IPS DF 19.7 (cell line): ENCODE results near the gene KLHL26.

Source experiments
- DNase-seq: peaks from one replicate; pipeline ENCODE4 v3.0.0-alpha.2; 2013; ENCODE audit warnings: low read depth, low spot score

KLHL26 gene

GRCh38 chr19:18685597-18686190, 48.9 kb downstream of the KLHL26 start:
- no peak for DNase-seq

GRCh38 chr19:18687740-18688465, 51.1 kb downstream of the KLHL26 start:
- DNase-seq, result no peak

- DNase-seq, result no peak
Observed at GRCh38 chr19:18696023-18696422, 59.2 kb downstream of the KLHL26 start.

GRCh38 chr19:18697680-18698079, 60.9 kb downstream of the KLHL26 start:
- DNase-seq, result no peak

- no peak for DNase-seq
Observed at GRCh38 chr19:18698321-18699167, 61.7 kb downstream of the KLHL26 start.

- no peak for DNase-seq
Observed at GRCh38 chr19:18699403-18700054, 62.7 kb downstream of the KLHL26 start.

GRCh38 chr19:18700501-18701249, 63.8 kb downstream of the KLHL26 start:
- DNase-seq, result no peak

GRCh38 chr19:18701250-18701608, 64.4 kb downstream of the KLHL26 start:
- no peak for DNase-seq

- DNase-seq, result no peak
Observed at GRCh38 chr19:18704054-18704453, 67.2 kb downstream of the KLHL26 start.

- no peak for DNase-seq
Observed at GRCh38 chr19:18704971-18705370, 68.1 kb downstream of the KLHL26 start.

GRCh38 chr19:18708452-18709231, 71.8 kb downstream of the KLHL26 start:
- no peak for DNase-seq

- no peak for DNase-seq
Observed at GRCh38 chr19:18709546-18709945, 72.7 kb downstream of the KLHL26 start.

GRCh38 chr19:18710186-18710585, 73.4 kb downstream of the KLHL26 start:
- no peak for DNase-seq

- no peak for DNase-seq
Observed at GRCh38 chr19:18710996-18711751, 74.3 kb downstream of the KLHL26 start.

GRCh38 chr19:18711893-18712292, 75.1 kb downstream of the KLHL26 start:
- DNase-seq, result no peak

- no peak for DNase-seq
Observed at GRCh38 chr19:18712981-18713380, 76.2 kb downstream of the KLHL26 start.

- DNase-seq, result no peak
Observed at GRCh38 chr19:18713550-18714117, 76.8 kb downstream of the KLHL26 start.

GRCh38 chr19:18715416-18715815, 78.6 kb downstream of the KLHL26 start:
- no peak for DNase-seq

GRCh38 chr19:18716857-18717256, 80.0 kb downstream of the KLHL26 start:
- no peak for DNase-seq

- DNase-seq, result no peak
Observed at GRCh38 chr19:18717601-18718000, 80.8 kb downstream of the KLHL26 start.
